HepG2 (cell line): Measurements from ENCODE around the gene AFF1. TPM values are rescaled to one million over a fixed set of nuclear protein-coding genes. Genes with fewer than 3 reads are reported as not detected.

Experiments
- ATAC-seq: fragments of 200-7000 bp; cut with Tn5 transposase; 3 replicates; pipeline ENCODE4 v1.9.1; 2020; ENCODE audit warnings: mild to moderate bottlenecking, moderate library complexity
- BruUV-seq: library from RNA; stranded (reverse); fragments of 400-500 nt; replicated peaks from 2 replicates; lab custom pipeline; 2021; lab: Mats Ljungman, UMichigan
- CTCF ChIA-PET: fragments of 300-600 bp; formaldehyde crosslinking; extraction: SDS; loops from one replicate; lab custom pipeline; 2021; ENCODE audit warnings: low total read pairs, inconsistent platforms, low intra/inter-chr PET ratio; lab: Yijun Ruan, JAX
- POLR2A ChIA-PET: fragments of 350-600 bp; sonication (Branson Sonifier 250); formaldehyde crosslinking; loops from one replicate; lab custom pipeline; 2020; ENCODE audit warnings: antibody characterized with exemption, inconsistent platforms; lab: Yijun Ruan, JAX
- DNase-seq: peaks from one replicate; pipeline ENCODE4 v3.0.0-alpha.2; 2015; ENCODE audit warnings: low spot score
- FAIRE-seq: peaks from 3 replicates; lab custom pipeline; 2011; peaks lifted over from hg19 to GRCh38; lab: Jason Lieb, UNC
- H2AFZ ChIP-seq: one replicate; pipeline ENCODE4 v1.6.1; 2011; ENCODE audit warnings: low read length, inconsistent platforms
- H3K27ac ChIP-seq: fragments of 300-600 bp; 3 replicates; pipeline ENCODE4 v1.8.0; 2011; ENCODE audit warnings: mixed run types, mild to moderate bottlenecking, mixed read lengths, low read length, inconsistent platforms; ENCODE audit not compliant: insufficient read depth; ENCODE audit errors: extremely low read length
- H3K27me3 ChIP-seq, 2 experiments: fragments of 200-600 bp in 1 of 2; 2 replicates in 1 of 2; 3 replicates in 1 of 2; pipeline versions ENCODE4 v1.6.0 to v1.8.0; 2011; ENCODE audit warnings: low read length in 2 of 2, mild to moderate bottlenecking in 2 of 2, moderate library complexity in 2 of 2, inconsistent platforms in 1 of 2; ENCODE audit not compliant: insufficient read depth in 2 of 2, control insufficient read depth in 1 of 2
- H3K36me3 ChIP-seq, 2 experiments: fragments of 200-600 bp in 1 of 2; replicated peaks in 1 of 2; 2 replicates in 1 of 2; 3 replicates in 1 of 2; pipeline versions ENCODE4 v1.5.1 to v1.8.0; 2011; ENCODE audit warnings: low read length in 2 of 2, inconsistent platforms in 1 of 2; ENCODE audit not compliant: insufficient read depth in 2 of 2, control insufficient read depth in 1 of 2
- H3K4me1 ChIP-seq: 2 replicates; pipeline ENCODE4 v1.5.1; 2012; ENCODE audit warnings: low read length, inconsistent platforms; ENCODE audit not compliant: insufficient read depth
- H3K4me2 ChIP-seq: 2 replicates; pipeline ENCODE4 v1.6.0; 2011; ENCODE audit warnings: low read depth, low read length, inconsistent platforms
- H3K4me3 ChIP-seq, 3 experiments: fragments of 200-600 bp in 1 of 3; sonication (generic), shearing (Covaris generic) in 1 of 3; replicated peaks in 1 of 3; 2 replicates each; pipeline ENCODE4 v1.5.1; 2011 to 2016; ENCODE audit warnings: low read length in 3 of 3, inconsistent platforms in 2 of 3, low read depth in 2 of 3, mild to moderate bottlenecking in 2 of 3, control low read depth in 1 of 3, mixed read lengths in 1 of 3; ENCODE audit not compliant: insufficient read depth in 1 of 3
- H3K79me2 ChIP-seq: one replicate; pipeline ENCODE4 v1.6.1; 2011; ENCODE audit warnings: low read length, inconsistent platforms; ENCODE audit not compliant: insufficient read depth
- H3K9ac ChIP-seq: 2 replicates; pipeline ENCODE4 v1.6.0; 2011; ENCODE audit warnings: mild to moderate bottlenecking, low read depth, low read length, inconsistent platforms; ENCODE audit not compliant: insufficient read depth
- H3K9me3 ChIP-seq: 2 replicates; pipeline ENCODE4 v1.5.1; 2012; ENCODE audit warnings: mild to moderate bottlenecking, low read length
- H4K20me1 ChIP-seq: 2 replicates; pipeline ENCODE4 v1.6.0; 2011; ENCODE audit warnings: inconsistent platforms, mild to moderate bottlenecking, low read length, moderate library complexity; ENCODE audit not compliant: insufficient read depth
- ATAD3A ChIP-seq: sonication (generic); formaldehyde crosslinking; IDR thresholded peaks from 2 replicates; pipeline ENCODE4 v1.4.0; 2020; ENCODE audit warnings: missing genetic modification reagents
- CBX2 ChIP-seq, 2 experiments: fragments of 200-600 bp in 1 of 2; sonication (generic); formaldehyde crosslinking in 1 of 2; IDR thresholded peaks; 2 replicates each; pipeline versions ENCODE4 v1.7.0 to v1.8.1; 2018 to 2022; ENCODE audit warnings: low read depth in 2 of 2, low read length in 1 of 2, mild to moderate bottlenecking in 1 of 2, missing genetic modification reagents in 1 of 2
- CEBPG ChIP-seq: IDR thresholded peaks from 2 replicates; pipeline ENCODE4 v1.6.1; 2016
- SP1 ChIP-seq, 2 experiments: fragments of 450-650 bp in 1 of 2; sonication (generic) in 1 of 2; formaldehyde crosslinking in 1 of 2; IDR thresholded peaks; 2 replicates each; pipeline versions ENCODE4 v1.4.0 to v1.6.1; 2016 to 2020; ENCODE audit warnings: missing genetic modification reagents in 1 of 2
- SRSF1 ChIP-seq: fragments of 200-400 bp; formaldehyde crosslinking; optimal IDR thresholded peaks from 2 replicates; pipeline ENCODE3; 2017; ENCODE audit warnings: mild to moderate bottlenecking, low read depth, low read length, moderate library complexity
- TSC22D2 ChIP-seq: sonication (generic); formaldehyde crosslinking; IDR thresholded peaks from 2 replicates; pipeline ENCODE4 v1.5.1; 2020; ENCODE audit warnings: missing genetic modification reagents, mild to moderate bottlenecking, borderline replicate concordance
- ZC3H13 ChIP-seq: sonication (generic); formaldehyde crosslinking; IDR thresholded peaks from 2 replicates; pipeline ENCODE4 v1.8.1; 2023; ENCODE audit warnings: mild to moderate bottlenecking, missing genetic modification reagents, moderate library complexity
- ZFP62 ChIP-seq: sonication (generic); formaldehyde crosslinking; IDR thresholded peaks from 2 replicates; pipeline ENCODE4 v1.4.0; 2020; ENCODE audit warnings: missing genetic modification reagents
- ZNF337 ChIP-seq: sonication (generic); formaldehyde crosslinking; IDR thresholded peaks from 2 replicates; pipeline ENCODE4 v1.5.1; 2020; ENCODE audit warnings: missing genetic modification reagents, low read depth, mild to moderate bottlenecking, borderline replicate concordance
- ZNF644 ChIP-seq: IDR thresholded peaks from 2 replicates; pipeline ENCODE4 v1.6.1; 2016; ENCODE audit warnings: low read depth
- ZNF781 ChIP-seq: sonication (generic); formaldehyde crosslinking; IDR thresholded peaks from 2 replicates; pipeline ENCODE4 v1.5.1; 2020; ENCODE audit warnings: borderline replicate concordance, mild to moderate bottlenecking, missing genetic modification reagents; ENCODE audit errors: not compliant biosample characterization
- ZNF850 ChIP-seq: sonication (generic); formaldehyde crosslinking; conservative IDR thresholded peaks from 2 replicates; pipeline ENCODE4 v1.9.0; 2021; ENCODE audit warnings: mild to moderate bottlenecking, missing genetic modification reagents
- ZSCAN22 ChIP-seq: sonication (generic); formaldehyde crosslinking; IDR thresholded peaks from 2 replicates; pipeline ENCODE4 v1.4.0; 2020; ENCODE audit warnings: mild to moderate bottlenecking, missing genetic modification reagents
- WGBS: methylation state at CpG from one replicate; pipeline ENCODE4 v1.1.6; 2017; ENCODE audit warnings: low lambda C conversion rate; 5-methylcytosine and 5-hydroxymethylcytosine counted together
- in situ Hi-C: cut with HindIII; loops from 2 replicates; pipeline ENCODE4 v1.10.0; 2017; ENCODE audit warnings: low pct_unique_long_range_greater_than_20kb; ENCODE audit not compliant: extremely low pct_ligation_motif_present
- intact Hi-C: fragments of 100-400 bp; cut with micrococcal nuclease; formaldehyde crosslinking; loops from one replicate; pipeline ENCODE4 v1.10.0; 2022; ENCODE audit not compliant: unreplicated experiment
- polyA plus RNA-seq, 8 experiments: library from polyadenylated mRNA; depleted of rRNA in 3 of 8; stranded (reverse) in 7 of 8; unstranded in 1 of 8; fragments of >200 nt; fragmentation: Illumina TruSeq in 4 of 8; extraction: Trizol in 4 of 8; gene quantifications; 2 replicates each; pipeline versions ENCODE4 v1.2.1 to v1.2.3, GENCODE V29; 2011 to 2016; ENCODE audit warnings: low read depth in 4 of 8, missing spikeins in 1 of 8, mixed read lengths in 1 of 8; ENCODE audit not compliant: insufficient read depth in 1 of 8
- total RNA-seq, 5 experiments: library from RNA; depleted of rRNA; stranded (reverse); fragments of >200 nt; fragmentation: Illumina TruSeq; extraction: Trizol; gene quantifications; 2 replicates each; pipeline ENCODE4 v1.2.3, GENCODE V29; 2016; ENCODE audit warnings: low read depth in 1 of 5
- TF ChIP-seq, protein P1 (sequence below): sonication (generic); formaldehyde crosslinking; IDR thresholded peaks from 2 replicates; pipeline ENCODE4 v1.8.0; 2022; ENCODE audit warnings: missing genetic modification reagents, mild to moderate bottlenecking, inconsistent platforms, borderline replicate concordance
- TF ChIP-seq, protein P2 (sequence below): sonication (generic); formaldehyde crosslinking; IDR thresholded peaks from 2 replicates; pipeline ENCODE4 v1.5.0; 2020; ENCODE audit warnings: missing genetic modification reagents
- TF ChIP-seq, protein P3 (sequence below): sonication (generic); formaldehyde crosslinking; IDR thresholded peaks from 2 replicates; pipeline ENCODE4 v1.5.0; 2020; ENCODE audit warnings: missing genetic modification reagents

AFF1 gene
- total and polyA plus RNA-seq, 2 of the 13 experiments (the other 11 are each of a cell fraction or from before 2014, with no cell fraction given) = 15.5 to 15.9 TPM

DNA sequence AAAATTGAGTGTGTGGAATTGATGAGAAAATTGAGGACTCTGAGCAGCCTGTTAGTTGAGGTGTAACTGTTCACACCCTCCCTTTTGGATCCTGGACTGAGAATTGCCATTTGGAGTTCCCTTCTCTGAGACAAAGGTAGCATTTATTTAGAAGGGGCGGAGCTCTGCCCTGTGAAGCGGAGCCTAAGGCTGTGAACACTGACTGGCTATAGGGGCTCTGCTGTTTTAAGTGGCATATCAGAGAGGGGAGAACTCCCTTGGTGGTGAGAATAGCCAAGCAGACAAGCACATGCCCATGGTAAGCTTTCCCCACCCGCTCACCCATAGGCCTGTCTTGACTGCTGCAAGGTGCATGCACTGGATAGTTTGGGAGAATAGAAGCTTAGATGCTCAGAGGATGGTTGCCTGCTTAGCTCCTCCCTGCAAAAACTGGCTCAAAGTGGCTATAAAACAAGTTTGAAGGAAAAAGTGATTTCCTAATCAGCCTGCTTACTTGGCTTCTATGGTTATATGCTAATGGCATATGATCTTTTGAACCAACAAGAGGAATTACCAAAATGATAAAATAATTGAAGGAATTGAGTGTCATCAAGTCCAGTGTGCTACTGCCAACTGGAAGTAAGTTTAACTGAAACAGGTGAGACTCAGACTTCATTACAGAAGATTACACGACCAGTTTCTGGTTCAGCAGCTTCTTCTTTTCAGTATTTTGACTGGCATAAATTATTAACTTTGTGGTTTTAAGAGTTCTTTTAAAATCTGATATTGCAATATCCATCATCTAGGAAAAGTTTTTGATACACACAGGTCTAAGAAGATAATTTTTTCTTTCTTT, 108.4 kb downstream of the AFF1 start (continued):
- TF ChIP-seq ZFP62 (no peak), SP1 (IDR thresholded peaks at IDR 0.05) (no peak), SP1 (CRISPR knock-in tag; IDR thresholded peaks at IDR 0.05) (no peak), CBX2 (IDR thresholded peaks at IDR 0.05; ENCODE audit: low read depth, low read length) (no peak), CBX2 (CRISPR knock-in tag; IDR thresholded peaks at IDR 0.05; ENCODE audit: low read depth) (no peak), ZC3H13 (CRISPR knock-in tag) (no peak), ZNF337 (CRISPR knock-in tag) (no peak)
- TF ChIP-seq, protein P1, sequence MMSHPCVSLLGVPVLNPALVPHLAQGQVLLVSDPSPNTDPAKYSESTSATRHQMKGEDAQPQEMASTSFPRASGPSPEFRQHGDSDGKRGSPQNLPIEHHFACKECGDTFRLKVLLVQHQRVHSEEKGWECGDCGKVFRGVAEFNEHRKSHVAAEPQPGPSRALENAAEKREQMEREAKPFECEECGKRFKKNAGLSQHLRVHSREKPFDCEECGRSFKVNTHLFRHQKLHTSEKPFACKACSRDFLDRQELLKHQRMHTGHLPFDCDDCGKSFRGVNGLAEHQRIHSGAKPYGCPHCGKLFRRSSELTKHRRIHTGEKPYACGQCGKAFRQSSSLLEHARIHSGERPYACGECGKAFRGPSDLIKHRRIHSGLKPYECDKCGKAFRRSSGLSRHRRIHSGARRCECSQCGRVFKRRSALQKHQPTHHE (CRISPR knock-in tag) = no peak
- TF ChIP-seq, protein P2, sequence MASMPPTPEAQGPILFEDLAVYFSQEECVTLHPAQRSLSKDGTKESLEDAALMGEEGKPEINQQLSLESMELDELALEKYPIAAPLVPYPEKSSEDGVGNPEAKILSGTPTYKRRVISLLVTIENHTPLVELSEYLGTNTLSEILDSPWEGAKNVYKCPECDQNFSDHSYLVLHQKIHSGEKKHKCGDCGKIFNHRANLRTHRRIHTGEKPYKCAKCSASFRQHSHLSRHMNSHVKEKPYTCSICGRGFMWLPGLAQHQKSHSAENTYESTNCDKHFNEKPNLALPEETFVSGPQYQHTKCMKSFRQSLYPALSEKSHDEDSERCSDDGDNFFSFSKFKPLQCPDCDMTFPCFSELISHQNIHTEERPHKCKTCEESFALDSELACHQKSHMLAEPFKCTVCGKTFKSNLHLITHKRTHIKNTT (CRISPR knock-in tag) = no peak

DNA sequence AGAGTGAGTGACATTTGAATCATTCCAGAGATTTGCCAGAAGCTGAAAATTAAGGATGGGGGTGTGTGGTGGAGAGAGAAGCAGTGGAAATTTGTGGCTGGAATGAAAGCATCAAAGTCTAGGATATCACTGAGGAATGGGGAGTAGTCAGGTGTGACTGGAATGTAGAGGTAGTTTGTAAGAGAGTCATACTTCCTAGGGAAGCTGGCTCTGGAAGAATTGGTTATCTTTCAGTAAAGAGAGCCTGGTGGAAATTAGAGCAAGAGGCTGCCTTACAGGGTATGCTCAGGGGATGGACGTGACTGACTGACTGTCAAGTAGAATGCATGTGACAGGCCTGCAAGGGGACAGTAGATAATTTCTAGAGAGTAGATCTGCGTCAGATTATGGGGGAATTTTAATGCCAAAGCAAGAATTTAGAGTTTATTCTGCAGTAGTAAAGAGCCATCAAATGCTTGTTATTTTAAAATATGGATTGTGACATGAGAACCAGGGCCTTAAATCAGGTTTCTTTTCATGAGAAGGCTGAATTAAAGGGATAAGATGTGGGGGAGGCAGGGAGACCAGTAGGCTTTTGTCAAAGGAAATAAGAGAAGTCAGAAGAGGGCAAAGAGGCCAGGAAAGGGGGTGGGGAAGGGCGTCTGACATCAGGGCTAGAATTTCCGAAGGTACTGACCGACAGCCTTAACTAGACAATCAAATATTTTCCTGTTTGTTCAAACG, 109.9 kb downstream of the AFF1 start:
- no peak overlapping the region for H3K27ac ChIP-seq
- no peak for DNase-seq
- TF ChIP-seq ATAD3A (CRISPR knock-in tag) (no peak), ZSCAN22 (CRISPR knock-in tag) (no peak), ZNF850 (CRISPR knock-in tag) (no peak), ZNF644 (CRISPR knock-in tag) (no peak), TSC22D2 (no peak), SRSF1 (no peak), CEBPG (no peak), ZNF781 (CRISPR knock-in tag) (no peak)
- TF ChIP-seq, protein P3, sequence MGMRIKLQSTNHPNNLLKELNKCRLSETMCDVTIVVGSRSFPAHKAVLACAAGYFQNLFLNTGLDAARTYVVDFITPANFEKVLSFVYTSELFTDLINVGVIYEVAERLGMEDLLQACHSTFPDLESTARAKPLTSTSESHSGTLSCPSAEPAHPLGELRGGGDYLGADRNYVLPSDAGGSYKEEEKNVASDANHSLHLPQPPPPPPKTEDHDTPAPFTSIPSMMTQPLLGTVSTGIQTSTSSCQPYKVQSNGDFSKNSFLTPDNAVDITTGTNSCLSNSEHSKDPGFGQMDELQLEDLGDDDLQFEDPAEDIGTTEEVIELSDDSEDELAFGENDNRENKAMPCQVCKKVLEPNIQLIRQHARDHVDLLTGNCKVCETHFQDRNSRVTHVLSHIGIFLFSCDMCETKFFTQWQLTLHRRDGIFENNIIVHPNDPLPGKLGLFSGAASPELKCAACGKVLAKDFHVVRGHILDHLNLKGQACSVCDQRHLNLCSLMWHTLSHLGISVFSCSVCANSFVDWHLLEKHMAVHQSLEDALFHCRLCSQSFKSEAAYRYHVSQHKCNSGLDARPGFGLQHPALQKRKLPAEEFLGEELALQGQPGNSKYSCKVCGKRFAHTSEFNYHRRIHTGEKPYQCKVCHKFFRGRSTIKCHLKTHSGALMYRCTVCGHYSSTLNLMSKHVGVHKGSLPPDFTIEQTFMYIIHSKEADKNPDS (CRISPR knock-in tag) = no peak

More for the DNA sequence above, 109.9 kb downstream of the AFF1 start:
- H3K4me1 ChIP-seq = peaks cover 31% of the 10 kb centered on the region
- in situ Hi-C loops (no loop called here), intact Hi-C loops (no loop called here)
- no peak overlapping the region for H3K4me3 ChIP-seq
- H3K27me3 ChIP-seq = no peaks in the 10 kb centered on the region
- ChIA-PET CTCF (no interaction called here), POLR2A (no interaction called here)
- ATAC-seq = no peak
- H2AFZ ChIP-seq = no peak overlapping the region
- WGBS = 95% methylated on average over 6 of the region's 6 CpGs
- no peaks in the 10 kb centered on the region for H3K9me3 ChIP-seq
- H3K36me3 ChIP-seq = peaks cover 7 to 25% of the 10 kb centered on the region in 2 experiments; a peak in 4 of 5 replicates
- BruUV-seq = no TSS peak
- H3K79me2 ChIP-seq = peaks cover 40% of the 10 kb centered on the region
- FAIRE-seq = no peak
- H4K20me1 ChIP-seq = peaks cover 26% of the 10 kb centered on the region
- no peak overlapping the region for H3K4me2 ChIP-seq
- H3K9ac ChIP-seq = no peak overlapping the region
